ENCODE measurements around the gene HRCT1. TPM values are rescaled to one million over a fixed set of nuclear protein-coding genes. Genes with fewer than 3 reads are reported as not detected.

The HRCT1 gene
- total and polyA plus RNA-seq, 2 donors (not counting 3 experiments of a cell fraction or from before 2014, with no cell fraction given) = 1.2 to 7.0 TPM

GRCh38 chr9:35942286-35942685, 36.3 kb downstream of the HRCT1 start:
- TF ChIP-seq EZH2 (IDR thresholded peaks at IDR 0.05; ENCODE audit: borderline replicate concordance, low read depth, low read length, severe bottlenecking) (no peak), MAX (IDR thresholded peaks at IDR 0.05; ENCODE audit: insufficient read depth, insufficient read length) (no peak), CTCF (IDR thresholded peaks at IDR 0.05; ENCODE audit: extremely low read depth in 1 of 2, insufficient read depth in 1 of 2, low read depth in 1 of 2, low read length in 2 of 2) (no peak), POLR2AphosphoS5 (IDR thresholded peaks at IDR 0.05; ENCODE audit: insufficient read depth, low read depth, low read length) (no peak), POLR2A (IDR thresholded peaks at IDR 0.05; ENCODE audit: low read depth, low read length) (no peak), GATA2 (IDR thresholded peaks at IDR 0.05; ENCODE audit: insufficient read depth, insufficient read length, low read depth, low read length) (no peak)
- Histone ChIP-seq H3K4me3 (replicated peaks in 1 of 3; ENCODE audit: insufficient read depth in 1 of 3, low read depth in 1 of 3, low read length in 3 of 3) (no peak overlapping the region), H3K9me1 (replicated peaks; ENCODE audit: control insufficient read depth, extremely low read depth, insufficient read depth, low read length) (no peaks in the 10 kb centered on the region), H3K27me3 (ENCODE audit: control insufficient read depth in 2 of 2, insufficient read depth in 2 of 2, low read length in 2 of 2) (no peaks in the 10 kb centered on the region), H3K4me1 (ENCODE audit: control insufficient read depth, extremely low read depth, insufficient read depth, low read length) (peaks cover 2% of the 10 kb centered on the region), H2AFZ (ENCODE audit: low read depth, low read length) (no peak overlapping the region), H3K4me2 (ENCODE audit: insufficient read depth, low read length) (no peak overlapping the region), H3K36me3 (ENCODE audit: control insufficient read depth in 2 of 2, extremely low read depth in 1 of 2, insufficient read depth in 2 of 2, low read length in 2 of 2) (no peaks in the 10 kb centered on the region), H3K9me3 (replicated peaks; ENCODE audit: control insufficient read depth, insufficient read depth, low read length) (no peaks in the 10 kb centered on the region), H3K9ac (replicated peaks; ENCODE audit: extremely low read depth, insufficient read depth, low read length) (no peak overlapping the region), H3K27ac (ENCODE audit: insufficient read depth, low read depth, low read length) (no peak overlapping the region), H4K20me1 (replicated peaks; ENCODE audit: control insufficient read depth, extremely low read depth, insufficient read depth, low read length) (no peaks in the 10 kb centered on the region), H3K79me2 (ENCODE audit: control insufficient read depth, insufficient read depth, low read length) (no peaks in the 10 kb centered on the region)
- no TSS peak for BruUV-seq (replicated peaks)
- DNase-seq (ENCODE audit: low read depth, low spot score) (no peak), FAIRE-seq (no peak)
- ChIA-PET CTCF (no interaction called here), POLR2A (no interaction called here)
- dilution Hi-C loops (cut with MboI; ENCODE audit: extremely low pct_ligation_motif_present, low sequenced_read_pairs) (no loop called here), intact Hi-C loops (cut with micrococcal nuclease) (no loop called here)
